Measurements from ENCODE around the gene GRIA2.
"Not testable (repeated sequence)": the region's sequence is repeated elsewhere in the genome, so short reads cannot be mapped to it uniquely, and the experiment has no call there.

GRIA2 gene

DNA sequence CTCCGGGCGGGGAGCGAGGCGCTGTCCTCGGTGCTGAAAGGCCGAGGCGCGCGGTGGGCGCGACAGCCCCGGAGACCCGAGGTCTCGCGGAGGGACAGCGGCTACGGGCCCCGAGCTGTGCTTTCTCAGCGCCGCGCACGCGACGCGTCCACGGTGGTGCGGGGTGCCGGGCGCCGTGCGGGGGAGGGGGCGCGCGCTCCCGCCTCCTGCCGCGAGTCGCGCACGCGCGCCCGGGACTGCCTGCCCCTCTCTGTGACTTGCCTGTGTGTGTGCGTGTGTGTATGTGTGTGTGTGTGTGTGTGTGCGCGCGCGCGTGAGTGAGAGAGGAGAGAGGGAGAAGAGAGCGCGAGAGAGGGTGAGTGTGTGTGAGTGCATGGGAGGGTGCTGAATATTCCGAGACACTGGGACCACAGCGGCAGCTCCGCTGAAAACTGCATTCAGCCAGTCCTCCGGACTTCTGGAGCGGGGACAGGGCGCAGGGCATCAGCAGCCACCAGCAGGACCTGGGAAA lies at the start of gene GRIA2:
Gene GRIA2, plus strand, starts transcription at position 358 of the 511 bp plus-strand sequence. CDS start 315 bp downstream, outside the sequence.
- DNase-seq: peak; percentile 81

DNA sequence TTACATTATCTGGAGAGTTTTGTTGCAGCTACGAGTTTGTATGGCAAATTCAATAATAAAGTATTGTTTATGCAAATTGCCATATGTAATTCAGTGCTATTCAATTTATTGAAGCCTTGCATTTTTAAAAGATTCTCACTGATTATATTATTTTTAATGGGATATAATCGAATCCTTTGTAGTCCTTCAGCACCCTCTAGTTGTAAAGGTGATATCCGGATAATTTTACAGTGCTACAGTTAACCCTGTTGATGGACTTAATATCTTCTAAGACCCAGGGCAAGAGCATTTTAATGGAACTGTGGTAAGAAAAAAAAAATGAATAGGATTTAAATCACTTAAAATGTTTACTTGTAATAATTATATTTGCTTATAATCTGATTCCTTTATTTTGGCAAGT lies 48.5 kb upstream of the GRIA2 start:
- DNase-seq: peak; percentile 16

DNA sequence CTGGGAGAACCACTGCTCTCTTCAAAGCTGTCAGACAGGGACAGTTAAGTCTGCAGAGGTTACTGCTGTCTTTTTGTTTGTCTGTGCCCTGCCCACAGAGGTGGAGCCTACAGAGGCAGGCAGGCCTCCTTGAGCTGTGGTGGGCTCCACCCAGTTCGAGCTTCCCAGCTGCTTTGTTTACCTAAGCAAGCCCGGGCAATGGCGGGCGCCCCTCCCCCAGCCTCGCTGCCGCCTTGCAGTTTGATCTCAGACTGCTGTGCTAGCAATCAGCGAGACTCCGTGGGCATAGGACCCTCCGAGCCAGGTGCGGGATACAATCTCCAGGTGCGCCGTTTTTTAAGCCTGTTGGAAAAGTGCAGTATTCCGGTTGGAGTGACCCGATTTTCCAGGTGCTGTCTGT lies 40.3 kb upstream of the GRIA2 start:
- not testable (repeated sequence) for DNase-seq

DNA sequence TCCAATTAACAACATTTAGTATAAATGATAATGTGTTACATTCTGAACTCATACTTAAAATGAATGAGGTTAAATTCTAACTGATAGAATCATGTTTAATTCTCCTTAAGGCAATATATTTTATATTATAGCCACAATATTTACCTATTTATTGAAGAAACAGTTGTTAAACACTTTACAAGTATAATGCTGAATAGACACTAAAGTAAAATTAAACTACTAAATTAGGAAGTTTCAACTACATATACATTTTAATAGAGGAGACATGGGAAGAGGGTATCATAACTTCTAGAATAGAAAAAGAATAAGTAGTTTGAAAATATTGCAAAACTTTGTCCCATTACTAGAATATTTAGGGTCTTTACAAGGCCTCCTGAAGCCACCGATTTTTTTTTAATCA lies 36.2 kb upstream of the GRIA2 start:
- DNase-seq: no peak

DNA sequence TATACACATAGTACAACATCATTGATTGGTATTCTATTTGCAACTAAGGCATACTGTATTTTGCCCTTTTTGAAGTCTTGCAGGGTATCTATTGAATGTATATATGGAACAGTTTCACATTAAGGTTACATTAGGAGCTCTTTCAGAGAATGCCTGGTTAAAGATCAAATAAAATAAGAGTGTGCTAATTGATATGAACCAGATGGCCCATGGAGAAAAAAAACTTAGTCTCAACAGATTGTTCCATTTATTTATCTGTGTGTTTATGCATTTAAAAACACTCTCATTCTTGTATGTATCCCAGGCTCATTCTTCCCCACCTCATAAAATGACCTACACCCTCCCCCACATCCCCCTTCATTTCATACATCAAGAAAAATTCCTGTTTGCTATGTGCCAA lies 35.2 kb upstream of the GRIA2 start:
- DNase-seq: no peak

DNA sequence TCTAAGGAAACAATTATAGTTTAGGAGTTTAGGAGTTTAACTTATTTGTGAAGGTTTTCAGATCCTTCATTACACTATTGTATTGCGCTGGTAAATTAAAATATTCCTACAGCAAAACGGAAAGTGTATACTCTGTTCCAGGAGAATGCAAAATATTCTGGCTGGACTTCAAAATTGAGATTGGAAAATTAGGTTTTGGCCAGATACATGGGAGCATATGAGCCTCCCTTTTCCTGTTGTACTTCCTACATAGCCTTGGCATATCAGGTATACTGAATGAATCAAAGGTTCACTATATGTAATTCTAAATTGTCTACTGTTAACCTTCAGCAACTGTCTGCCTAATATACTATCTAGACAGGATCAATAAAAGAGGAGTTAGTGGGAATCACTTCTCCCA lies 25.2 kb upstream of the GRIA2 start:
- DNase-seq: no peak

DNA sequence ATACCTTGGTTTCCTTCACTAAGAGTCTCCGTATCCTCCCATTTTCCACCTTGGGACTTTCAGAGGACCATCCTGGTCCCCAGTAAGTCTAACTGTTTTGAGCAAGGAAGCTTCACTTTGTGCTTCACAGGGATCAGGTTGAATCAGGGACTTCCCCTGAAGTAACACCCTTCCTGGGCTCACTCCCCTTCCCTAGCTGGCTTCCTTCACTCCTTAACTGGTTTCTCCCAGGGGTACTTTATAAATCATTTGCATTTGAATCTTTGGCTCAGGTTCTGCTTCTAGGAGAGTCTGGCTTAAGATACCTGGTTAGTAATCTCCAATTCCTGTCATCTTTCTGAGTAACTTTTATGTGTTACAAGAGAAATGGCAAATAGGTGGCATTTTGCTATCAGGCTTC lies 24.5 kb upstream of the GRIA2 start:
- no peak for DNase-seq

DNA sequence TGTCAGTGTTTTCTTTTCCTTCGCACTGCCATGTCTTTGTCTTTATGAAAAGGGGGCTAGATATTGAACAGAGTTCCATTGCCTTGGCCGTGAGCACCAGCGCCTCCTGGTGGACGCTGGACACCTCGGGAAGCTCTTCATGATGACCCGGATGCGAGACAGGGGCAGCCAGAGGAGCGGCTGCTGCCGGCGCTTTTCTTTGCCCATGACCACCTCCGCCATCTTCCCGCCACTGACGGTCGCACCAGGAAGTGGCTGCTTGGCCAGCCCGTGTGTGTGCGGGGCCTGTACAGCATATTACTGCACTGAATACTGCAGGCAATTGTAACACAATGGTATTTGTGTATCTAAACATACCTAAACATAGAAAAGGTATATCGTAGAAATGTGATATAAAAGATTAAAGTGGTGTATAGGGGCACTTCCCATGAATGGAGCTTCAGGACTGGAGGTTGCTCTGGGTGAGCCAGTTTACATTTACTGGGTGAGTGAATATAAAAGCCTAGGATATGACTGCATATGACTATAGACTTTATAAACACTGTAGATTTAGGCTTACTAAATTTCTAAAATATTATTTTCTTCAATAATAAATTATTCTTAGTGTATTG lies 15.8 kb upstream of the GRIA2 start:
- peak; percentile 55 for DNase-seq

DNA sequence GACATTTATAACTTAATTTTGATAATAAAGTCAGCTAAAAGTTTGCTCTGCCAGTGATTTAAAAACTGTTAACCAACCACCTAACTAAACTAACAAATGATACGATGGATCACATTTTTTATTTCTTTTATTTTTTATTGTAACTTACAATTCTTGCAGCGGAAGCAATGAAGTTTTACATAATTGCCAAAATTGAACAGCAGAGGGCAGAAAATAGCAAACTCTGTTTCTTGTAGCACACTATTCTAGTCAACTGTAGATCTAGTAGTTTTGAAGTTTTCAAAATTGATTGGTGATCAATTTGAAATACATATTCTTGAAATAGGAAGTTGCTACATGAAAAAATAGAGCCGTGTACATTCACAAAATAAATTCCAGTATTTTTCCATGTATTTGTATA lies 2.8 kb upstream of the GRIA2 start:
- peak; percentile 48 for DNase-seq

DNA sequence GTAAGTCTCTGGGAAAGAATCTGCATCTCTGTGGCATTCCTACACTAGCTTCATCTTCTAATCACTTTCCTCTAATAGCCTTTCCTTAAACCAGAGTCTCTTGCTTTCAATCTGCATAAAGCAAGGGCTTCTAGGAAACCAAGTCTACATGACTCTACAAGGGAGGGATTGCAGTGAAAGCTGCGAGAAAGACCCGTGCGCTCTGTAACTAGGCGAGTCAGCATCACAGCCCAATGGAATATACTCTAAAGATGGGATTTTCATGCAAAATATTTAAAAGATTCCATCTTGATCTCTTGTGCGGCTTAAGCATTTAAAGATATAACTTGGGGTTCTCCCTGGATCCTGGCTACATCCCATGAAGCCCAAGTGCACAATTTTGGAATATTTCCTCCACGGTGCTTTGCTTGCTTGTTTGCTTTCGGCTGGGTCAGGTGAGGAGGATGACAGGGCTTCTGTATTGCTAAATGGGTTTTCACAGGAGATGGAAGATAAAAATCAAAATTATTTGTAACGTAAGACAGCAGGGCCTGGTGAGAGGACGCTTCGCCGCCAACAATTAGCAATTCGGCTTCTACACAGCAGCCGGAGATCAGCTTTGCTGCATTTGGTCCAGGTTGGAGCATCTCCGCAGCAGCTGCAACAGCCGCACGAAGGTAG lies 687 bp upstream of the GRIA2 start:
- no peak for DNase-seq

DNA sequence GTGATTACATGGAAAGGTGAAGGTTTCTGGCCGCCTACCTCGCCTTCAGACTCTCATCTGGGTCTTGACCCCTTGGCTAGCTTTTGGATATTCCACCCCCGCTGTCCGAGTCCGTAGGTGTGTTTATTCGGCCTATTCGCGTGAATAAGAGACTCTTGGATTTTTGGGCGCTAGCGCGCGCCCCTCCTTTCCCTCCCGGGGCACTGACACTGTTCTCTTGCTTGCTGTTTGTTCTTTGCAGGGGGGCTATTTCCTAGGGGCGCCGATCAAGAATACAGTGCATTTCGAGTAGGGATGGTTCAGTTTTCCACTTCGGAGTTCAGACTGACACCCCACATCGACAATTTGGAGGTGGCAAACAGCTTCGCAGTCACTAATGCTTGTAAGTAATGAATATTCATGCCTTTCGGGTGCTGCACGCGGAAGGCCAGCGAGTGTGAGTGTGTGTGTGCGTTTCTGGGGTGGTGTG lies 932 bp downstream of the GRIA2 start:
- DNase-seq: no peak

DNA sequence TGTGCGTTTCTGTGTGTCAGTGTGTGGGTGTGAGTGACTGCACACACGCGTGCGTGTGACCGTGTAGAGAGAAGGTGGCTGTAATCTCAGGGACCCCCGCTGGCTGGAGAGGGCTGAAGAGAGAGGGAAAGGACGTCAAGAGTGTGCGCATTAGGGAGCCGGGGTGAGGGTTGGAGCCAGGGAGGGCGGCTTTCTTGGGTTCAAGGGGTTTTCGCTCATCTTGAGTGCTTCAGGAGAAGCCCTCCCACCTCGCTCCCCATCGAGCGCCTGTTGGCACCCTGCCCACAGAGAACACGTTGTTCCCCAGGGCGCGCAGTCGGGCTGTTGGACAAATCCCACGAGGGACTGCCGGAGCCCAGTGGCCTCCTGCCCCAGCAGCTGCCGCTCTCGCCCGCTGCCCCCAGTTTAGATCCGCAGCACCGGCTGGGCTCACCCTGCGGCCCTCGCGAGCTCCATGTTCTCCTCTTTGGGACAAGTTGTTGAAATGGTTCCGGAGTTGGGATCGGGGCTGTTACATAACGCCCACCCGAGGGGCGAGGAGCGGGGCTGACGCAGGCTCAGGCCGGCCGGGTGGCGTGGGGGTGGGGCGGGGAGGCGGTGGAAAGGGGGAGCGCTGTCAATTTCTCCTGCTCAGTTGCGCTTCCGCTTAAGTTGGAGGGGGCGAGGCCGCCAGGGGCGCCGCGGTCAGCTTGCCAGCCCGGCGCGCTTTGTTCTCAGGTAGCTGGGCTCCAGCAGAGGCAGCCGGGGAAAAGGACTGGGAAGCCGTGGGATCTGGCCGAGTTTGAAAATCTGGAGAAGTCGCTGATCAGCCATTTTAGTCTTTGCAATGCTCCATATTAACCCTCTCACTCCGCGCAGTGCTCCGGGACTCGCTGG lies 1.6 kb downstream of the GRIA2 start:
- DNase-seq: peak; percentile 4

DNA sequence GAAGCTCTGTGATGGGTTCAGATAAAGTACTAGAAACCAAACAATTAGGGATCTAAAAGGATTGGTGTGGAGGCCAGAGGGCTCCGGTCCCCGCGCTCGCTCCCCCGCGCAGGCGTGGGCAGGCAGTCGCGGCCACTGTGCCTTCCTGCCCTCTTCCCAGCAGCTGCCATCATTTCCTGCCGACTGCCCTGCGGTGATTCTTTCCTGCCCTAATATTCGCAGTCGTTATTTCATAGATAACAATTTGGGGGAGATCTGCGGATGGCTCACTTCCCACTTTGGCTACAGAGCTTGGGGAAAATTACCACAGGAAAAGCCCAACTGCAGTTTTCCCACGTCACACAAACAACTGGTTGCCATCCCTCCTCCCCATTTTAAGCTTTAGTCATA lies 2.2 kb downstream of the GRIA2 start:
- no peak for DNase-seq

DNA sequence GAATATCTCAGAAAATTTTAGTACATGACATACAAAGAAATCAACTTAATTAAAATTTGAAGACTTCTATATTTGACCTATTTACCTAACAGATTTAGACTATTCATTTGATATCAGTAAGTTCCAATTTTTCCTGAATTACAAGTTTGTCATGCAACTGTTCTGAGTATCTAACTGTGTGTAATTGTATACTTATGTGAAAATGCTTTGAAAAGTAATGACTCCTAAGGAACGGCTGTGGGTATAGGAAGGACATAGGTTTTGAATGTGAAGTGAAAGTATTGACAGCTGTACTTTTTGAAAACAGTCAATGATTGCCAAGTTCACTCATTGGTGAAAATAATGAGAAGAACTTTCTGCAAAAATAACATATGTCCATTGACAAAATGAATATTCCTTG lies 2.9 kb downstream of the GRIA2 start:
- DNase-seq: no peak

DNA sequence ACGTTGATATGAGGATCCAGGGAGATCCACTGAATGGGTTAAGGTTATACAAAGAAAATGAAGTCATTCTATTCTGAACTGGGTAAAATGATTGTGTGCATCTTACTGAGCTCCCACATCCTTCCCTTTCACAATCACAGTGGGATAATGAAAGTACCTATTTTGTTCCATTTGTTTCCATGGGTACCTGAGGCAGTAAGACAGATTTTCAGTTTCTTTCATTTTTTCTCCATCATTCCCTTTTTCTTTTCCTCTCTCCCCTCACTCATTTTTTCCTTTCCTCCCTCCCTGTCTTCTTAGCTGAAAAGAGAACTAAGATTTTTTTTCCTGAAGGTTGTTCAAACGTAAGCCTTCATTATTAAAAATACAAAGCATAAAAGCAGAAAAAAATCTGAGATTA lies 4.6 kb downstream of the GRIA2 start:
- DNase-seq: no peak

DNA sequence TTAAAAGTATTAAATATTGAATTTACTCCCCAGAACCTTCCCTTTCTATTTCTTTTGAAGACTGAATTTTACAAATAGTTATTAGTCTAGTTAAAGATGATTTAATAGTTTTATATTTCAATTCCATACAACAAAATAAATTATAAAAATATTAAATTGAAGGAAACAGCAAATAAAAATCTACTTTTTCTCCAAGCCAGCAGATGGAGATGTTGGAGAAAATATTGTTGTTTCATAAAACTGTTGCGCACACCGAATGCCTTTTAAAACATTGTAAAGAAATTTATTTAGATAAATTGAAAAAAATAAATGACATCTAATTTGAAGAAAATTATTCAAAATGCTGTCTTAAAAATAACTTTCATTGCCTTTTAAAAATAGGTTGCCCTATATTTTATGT lies 5.5 kb downstream of the GRIA2 start:
- DNase-seq: no peak

DNA sequence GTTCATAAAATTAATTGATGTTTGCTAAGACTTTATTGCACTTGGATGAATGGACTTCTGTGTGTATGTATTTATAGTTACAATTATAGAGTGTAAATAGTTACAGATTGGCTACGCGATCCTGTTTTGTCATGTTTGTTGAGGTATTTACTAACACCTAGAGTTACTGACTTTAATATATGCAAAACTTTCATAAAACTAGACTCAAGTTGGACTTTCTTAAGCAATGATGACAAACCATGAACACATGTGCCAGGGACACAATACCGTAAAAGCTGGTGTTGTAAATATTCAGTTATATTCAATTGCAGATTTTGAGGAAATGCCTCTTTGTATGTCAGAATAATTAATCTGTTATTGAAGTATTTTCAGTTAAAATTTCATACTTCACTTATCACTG lies 6.1 kb downstream of the GRIA2 start:
- no peak for DNase-seq

DNA sequence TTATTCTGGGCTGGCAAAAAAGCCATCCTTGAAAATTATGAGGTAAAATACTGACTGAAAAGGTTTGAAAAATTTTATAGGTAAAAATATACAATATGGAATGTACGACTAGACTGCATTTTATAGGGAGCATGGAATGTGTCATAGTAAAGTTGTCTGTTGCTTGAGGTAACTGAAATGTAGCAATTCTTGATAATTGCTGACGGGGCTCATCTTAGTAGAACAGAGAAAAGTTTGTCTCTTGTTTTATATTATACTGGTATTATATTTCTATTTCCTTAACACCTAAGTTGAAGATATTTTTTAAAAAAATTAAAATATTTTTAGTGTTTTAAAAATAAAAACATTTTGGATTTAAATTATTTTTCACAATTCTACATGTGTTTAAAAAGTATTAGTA lies 11.0 kb downstream of the GRIA2 start:
- DNase-seq: no peak

DNA sequence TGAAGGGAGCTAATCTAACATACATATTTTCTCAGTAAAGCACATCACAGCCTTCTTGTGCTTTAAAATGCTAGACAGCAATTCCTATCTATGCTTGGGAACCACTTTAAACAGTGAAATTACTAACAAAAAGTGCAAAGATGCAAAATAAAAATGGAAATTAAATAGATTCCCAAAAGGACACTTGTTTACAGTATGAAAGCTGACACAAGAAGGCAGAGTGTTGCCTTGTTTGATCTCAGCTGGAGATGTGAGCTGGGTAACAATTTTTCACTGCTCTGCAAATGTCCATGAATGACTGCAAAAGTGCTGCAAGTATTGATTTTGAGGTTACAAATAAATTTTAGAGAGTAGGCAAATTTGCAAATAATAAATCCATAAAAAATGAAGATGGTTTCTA lies 22.3 kb downstream of the GRIA2 start:
- no peak for DNase-seq

DNA sequence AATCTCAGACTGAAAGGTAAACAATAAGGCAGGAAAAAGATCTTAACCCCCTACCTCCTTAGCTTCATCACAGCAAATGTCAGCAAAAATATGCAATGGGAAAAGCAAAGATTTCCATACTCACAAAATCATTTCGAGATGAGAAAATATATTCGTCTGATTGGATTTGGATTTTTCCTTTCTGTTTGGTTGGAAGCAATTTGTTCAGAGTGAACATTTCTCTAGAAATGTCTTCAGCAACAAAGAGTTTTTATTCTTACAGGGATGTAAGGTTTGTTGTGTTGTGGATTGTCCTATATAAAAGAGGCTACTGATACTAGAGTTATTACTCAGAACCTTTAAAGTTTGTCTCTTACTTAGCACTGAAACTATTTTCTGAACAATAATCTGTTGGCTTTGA lies 23.8 kb downstream of the GRIA2 start:
- DNase-seq: no peak

DNA sequence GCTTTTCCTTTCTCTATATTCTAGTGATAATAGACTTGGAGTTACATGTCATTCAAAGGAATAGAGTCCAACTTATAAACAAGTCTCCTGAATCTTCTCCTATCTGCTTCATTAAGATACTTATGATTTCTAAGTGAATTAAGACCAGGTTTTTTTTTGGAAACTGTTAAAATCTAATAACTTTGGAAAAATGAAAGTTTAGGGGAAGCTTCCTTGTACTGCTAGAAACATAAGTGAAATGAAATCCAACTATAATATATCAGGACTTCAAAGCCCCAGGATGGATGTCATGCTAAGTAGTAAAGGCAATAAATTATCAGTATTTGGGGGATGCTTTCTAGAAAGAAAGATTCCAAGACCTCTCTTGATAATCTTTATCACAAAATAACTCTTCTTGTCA lies 24.8 kb downstream of the GRIA2 start:
- DNase-seq: no peak

DNA sequence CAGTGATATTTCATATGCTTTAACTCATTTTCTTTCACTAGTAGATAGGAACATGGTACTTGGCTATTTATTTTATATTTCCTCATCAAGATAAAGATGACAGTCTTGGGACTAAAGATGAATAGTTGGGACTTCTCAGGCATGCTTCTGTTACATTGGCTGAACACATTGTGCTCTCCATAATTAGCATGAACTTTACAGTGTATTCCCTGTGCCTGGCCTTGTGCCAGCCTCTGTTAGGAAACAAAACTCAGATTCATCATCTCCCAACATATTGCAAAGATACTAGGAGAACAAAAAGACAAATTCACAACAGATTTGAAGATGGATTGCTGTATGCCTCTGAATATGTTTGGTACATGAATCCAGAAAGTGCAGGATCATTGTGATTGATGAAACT lies 26.4 kb downstream of the GRIA2 start:
- no peak for DNase-seq

DNA sequence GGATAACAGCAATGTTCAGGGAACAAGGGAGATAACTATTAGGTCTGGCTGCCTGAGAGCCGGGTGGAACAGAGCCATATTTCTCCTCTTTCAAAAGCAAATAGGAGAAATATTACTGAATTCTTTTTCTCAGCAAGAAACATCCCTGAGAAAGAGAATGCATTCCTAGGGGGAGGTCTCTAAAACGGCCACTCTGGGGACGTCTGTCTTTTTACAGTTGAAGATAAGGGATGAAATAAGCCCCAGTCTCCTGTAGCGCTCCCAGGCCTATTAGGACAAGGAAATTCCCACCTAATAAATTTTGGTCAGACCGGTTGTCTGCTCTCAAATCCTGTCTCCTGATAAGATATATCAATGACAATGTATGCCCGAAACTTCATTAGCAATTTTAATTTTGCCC lies 37.6 kb downstream of the GRIA2 start:
- DNase-seq: not testable (repeated sequence)

DNA sequence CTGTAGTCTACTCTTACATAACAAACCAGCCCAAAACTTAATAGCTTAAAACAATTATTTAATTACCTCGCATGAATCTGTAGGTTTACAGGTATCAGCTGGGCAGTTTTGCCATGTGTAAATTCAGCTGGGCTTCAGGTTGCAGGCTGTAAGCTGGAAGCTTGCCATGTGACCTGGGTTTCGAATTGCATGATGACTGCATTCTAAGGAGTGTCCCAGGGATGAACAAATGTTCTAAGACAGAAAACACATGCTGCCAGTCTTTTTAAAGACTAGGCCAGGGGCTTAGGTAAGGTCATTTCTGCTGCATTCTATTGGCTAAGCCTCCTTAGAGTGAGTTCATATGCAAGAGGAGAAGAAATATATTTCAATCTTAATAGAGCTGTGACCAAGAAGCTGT lies 44.8 kb downstream of the GRIA2 start:
- DNase-seq: no peak

All from hematopoietic multipotent progenitor cell treated with erythropoietin and hydrocortisone succinate and interleukin-3 and kit ligand, for 4 days (in vitro differentiated cells).